Right hindlimb (tissue), 1 donor: ENCODE measurements around the gene TOMM7.
"Not testable (repeated sequence)": the region's sequence is repeated elsewhere in the genome, so short reads cannot be mapped to it uniquely, and the experiment has no call there.

Experiments
- DNase-seq: peaks from one replicate; pipeline ENCODE4 v3.0.0-alpha.2; 2018

TOMM7 gene

DNA sequence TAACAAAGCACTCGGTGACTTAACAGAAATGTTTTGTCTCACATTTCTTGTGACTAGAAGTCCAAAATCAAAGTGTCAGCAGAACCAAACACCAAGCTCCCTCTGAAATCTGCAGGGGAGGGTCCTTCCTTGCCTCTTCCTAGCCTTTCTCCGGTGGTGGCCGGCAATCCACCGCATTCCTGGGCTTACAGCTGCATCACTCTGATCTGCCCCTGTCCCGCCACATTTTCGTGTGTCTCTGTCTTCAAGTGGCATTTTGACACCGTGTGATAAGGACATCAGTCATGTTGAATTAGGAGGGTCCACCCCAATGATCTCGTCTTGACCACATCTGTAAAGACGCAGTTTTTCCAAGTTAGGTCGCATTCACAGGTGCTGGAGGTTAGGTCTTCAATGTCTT lies 30.5 kb upstream of the TOMM7 start:
- no peak for DNase-seq

DNA sequence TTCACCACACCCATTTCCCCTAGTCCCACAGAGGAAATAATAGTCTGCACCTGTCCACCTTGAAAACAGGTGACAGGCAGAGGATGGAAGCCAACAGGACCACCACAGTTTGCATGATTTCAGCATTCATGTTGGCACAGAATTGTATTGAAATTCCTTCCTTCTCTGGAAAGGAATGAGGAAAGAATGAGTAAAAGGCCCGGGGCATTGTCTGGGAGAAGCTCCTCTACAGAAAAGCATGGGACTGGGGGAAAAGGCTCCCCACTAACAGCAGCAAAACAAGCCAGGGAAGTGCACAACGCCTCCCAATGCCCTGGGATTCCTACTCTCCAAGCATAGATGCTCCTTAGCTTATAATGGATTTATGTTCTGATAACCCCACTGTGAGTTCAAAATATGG lies 28.5 kb upstream of the TOMM7 start:
- DNase-seq: no peak

DNA sequence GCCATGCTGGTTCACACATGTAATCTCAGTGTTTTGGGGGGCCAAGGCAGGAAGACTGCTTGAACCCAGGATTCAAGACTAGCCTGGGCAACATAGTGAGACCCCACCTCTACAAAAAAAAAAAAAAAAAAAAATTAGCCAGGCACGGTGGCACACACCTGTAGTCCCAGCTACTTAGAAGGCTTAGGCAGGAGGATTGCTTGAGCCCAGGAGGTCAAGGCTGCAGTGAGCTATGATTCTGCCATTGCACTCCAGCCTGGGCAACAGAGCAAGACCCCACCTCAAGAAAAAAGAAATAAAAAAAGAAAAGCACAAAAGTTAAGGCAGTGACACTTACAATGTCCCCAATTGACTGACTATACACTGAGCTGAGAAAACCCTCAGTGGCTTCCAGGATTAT lies 27.7 kb upstream of the TOMM7 start:
- DNase-seq: not testable (repeated sequence)

DNA sequence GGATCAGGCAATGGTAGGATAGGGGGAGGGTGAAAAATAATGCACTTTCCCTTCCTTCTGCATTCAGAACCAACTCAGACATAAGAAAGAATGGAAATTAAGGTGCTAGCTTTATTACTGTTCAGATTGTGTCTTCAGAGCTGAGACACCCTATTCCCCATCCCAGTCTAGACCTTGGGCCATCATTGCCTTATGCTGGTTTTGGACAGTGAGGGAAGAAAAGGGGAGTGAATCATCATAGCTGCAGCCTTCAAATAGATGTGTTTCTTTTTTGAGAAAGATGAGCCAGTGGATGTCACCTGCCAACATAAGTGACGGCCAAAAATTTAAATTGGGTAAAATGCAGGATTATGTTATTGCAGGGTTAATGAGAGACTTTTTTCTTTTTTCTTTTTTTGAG lies 27.0 kb upstream of the TOMM7 start:
- DNase-seq: no peak

DNA sequence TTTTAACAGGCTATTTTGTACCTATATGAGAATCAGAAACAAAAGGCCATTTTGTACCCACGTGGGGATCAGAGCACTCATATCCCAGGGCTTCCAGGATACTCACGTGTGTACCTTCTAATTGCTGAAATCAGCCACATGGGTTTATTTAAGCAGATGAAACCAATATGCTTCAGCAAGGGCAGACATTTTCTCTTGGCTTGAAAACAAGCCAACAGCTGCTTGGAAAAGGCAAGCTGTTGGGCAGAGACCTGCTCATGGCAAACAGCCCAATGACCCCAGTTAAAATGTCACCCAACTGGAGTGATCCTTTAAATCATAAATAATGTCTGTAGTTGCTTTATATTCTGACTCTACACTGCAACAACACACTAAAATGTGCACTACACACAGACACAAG lies 26.5 kb upstream of the TOMM7 start:
- no peak for DNase-seq

DNA sequence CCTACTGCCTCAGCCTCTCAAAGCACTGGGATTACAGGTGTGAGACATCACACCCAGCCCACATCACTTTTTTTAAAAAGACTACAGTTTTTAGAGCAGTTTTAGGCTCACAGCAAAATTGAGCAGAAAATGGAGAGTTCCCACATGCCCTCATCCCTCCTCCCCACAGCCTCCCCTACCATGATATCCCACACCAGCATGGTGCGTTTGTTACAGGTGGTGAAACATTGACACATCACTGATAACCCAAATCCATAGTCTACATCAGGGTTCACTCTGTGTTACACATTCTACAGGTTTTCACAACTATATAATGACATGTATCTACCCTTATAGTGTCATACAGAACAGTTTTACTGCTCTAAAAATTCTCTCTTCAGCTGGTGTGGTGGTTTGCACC lies 24.3 kb upstream of the TOMM7 start:
- no peak for DNase-seq

DNA sequence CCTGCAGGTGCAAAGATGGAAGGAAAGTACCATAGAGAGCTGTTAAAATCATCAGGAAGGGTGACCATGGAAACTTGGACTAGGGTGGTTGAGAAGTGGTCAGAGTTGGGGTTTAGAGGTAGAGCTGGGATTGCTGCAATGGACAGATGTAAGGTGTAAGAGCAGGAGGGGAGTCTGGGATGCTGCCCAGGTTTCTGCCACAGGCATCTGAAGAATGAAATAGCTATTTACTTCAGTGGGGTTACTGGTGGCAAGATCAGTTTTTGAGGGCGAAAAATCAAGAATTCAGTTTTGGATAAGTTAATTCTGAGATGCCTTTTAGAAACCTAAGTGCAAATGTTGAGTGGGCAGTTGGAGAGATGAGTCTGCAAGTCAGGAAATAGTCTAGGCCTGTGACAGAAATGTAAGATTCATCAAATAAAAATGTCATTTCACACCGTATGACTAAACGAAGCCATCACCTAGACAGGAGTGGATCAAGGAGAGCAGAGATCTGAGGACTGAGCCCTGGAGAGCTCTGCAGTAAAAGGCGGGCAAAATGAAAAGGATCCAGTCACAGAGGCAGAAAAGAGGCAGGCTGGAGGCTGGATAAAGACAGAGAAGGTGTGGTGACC lies 22.7 kb upstream of the TOMM7 start:
- no peak for DNase-seq

DNA sequence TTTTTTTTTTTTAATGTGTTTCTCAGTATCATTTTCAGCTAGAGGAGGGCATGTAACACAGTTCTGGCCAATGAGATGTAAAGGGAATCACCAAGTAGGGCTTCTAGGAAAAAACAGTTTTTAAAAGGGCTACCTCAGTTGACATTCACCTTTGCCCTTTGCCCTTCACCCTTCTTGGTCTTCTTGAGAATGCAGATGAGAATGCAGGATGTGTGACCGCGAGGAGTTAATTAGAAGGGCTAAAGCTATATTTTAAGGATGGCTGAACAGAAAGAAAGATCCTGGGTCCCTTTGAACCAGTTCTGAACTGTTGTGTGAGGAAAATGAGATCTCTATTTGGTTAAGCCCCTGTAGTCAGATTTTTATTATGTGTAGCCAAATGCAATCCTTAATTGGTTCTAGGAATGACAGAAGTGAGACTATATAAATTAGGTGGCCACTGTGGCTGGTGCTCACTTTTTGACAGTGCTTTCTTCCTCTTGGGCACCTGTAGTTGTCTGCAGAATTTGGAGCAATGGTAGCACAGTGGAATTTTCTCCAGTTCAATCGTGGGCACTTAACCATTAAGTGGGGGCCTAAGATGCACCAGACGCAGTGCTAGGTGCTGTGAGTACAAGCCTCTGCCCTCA lies 21.1 kb upstream of the TOMM7 start:
- no peak for DNase-seq

DNA sequence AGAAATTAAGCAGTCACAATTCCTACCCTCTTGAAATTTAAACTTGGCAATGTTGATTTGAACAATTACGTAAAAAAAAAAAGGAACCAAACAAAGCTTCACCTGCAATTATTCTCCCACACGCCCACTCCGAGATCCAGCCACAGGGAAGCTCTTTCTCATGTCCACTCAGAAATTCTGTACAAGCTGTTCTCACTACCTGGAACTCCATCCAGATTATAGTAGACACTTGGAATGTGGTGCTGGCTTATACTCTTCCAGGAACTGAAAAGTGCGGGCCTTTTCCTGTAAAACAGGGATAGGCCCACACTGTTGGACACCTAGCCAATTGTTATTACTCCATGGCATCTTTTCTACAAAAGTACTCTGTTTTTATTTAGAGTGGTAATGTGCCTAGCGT lies 20.3 kb upstream of the TOMM7 start:
- no peak for DNase-seq

DNA sequence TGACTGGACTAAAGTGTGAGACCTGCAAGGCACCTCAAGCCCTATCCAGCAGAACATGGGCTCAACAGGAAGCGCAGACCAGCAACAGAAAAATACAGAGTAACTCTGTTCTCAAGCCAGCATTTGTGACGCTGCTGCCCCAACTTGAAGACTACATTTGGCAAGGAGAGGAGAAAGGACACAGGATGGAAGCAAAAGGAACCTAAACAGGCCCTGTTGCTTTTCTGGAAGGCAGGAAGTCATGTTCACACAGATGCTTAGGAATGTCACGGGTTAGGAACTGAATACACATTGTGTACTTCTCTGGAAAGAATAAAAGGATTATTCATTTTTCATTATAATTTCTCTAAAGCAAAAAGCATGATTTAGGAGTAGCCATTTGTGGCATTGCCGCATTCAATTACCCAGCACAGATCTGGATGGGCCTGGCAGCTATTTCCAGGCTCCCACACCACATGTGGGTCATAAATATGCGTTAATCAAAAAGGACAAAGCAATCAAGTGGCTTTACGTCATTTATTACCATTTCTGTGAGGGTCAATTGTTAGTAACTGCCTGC lies 19.8 kb upstream of the TOMM7 start:
- DNase-seq: peak; percentile 58

DNA sequence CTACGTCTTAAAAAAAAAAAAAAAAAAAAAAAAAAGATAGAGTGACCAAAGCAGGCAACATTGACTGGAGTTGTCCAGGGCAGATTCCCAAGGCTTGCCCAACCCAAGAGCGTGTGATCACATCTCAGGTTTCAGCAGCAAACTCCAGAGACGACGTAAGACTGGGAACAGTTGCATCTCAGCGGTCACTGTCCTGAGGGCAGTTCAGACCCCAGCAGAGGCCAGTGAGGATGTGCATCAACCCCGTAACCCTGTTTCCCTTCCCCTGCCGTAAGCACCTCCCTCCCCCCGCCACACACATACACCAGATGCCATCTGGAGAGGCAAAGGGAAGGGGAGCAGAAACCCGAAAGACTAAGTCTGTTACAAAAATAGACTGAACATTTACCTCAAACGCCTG lies 19.3 kb upstream of the TOMM7 start:
- DNase-seq: no peak

DNA sequence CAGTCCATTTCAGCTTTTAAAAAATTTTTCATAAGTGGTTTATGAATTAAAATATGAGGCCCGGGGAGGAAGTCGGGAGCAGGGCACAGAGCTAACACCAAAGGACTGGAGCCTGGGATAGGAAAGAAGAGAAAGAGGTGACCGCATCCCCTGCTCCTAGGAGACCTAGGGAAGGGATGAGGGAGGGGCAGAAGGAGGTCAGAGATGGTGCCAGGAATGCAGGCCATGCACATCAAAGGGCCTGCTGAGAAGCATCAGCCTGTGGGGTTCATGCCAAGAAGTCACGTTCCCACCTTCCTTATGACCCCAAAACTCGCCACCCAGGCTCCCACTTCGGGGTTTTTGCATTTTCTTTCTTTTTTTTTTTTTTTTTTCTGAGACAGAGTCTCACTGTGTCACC lies 14.7 kb upstream of the TOMM7 start:
- DNase-seq: no peak

DNA sequence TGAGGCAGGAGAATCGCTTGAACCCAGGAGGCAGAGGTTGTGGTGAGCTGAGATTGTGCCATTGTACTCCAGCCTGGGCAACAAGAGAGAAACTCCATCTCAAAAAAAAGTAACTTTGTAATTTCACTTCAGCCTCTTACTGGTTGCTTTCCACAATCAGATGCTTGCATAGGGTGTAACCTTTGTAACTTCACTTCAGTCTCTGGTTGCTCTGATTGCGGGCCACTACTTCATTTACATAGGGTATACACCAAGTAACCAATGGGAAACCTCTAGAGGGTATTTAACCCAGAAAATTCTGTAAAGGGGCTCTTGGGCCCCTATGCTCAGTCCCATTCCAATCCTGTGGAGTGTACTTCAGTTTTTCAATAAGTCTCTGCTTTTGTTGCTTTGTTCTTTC lies 13.9 kb upstream of the TOMM7 start:
- DNase-seq: not testable (repeated sequence)

DNA sequence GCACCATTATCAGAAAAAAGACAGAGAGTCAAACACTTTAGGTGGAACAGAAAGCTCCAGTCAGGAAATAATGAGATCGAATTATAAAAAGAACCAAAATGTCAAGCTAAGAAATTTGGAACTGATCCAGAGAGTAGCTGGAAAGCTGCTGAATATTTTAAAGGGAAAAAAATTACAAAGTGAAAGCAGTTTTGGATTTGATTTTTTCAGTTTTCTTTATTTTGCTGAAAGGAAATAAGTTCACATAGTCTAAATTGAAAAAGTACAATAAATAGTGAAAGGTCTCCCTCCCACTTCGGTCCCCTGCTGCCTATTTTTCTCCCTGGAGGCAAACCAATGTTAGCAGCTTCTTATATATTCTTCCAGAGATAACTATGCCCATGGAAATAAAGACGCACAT lies 11.3 kb upstream of the TOMM7 start:
- no peak for DNase-seq

DNA sequence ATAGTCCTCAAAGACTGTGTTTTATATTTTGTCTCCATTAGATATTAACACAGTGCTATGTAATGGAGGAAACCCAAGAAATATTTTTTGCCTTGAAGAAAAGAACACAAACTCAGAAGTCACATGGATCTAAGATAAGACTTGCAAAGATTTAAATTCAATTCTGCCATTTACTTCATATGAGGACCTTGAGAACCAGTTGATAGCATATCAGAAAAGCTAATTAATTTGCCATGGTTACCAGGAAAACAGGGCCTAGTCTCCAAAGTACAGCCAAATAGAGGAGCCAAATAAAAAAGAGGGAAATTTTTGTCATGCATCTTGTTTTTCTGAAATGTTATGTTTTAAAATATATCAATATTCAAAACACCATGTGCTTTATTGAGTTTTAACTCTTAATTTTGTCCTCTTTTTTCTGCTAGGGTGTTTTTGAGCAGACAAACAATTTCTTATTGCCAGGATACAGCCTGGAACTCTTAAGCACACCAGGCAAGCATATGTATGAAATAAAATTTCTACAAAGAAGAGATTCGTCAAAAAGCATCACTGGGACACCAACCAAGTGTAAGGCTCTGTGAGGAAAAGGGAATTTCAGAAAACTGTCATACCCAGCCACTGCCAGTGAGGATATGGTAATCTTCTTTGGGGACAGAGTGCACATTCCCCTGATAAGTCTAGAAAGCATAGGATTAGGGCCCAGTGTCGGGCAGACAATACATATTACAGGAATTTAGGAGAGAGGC lies 10.6 kb upstream of the TOMM7 start:
- DNase-seq: no peak

DNA sequence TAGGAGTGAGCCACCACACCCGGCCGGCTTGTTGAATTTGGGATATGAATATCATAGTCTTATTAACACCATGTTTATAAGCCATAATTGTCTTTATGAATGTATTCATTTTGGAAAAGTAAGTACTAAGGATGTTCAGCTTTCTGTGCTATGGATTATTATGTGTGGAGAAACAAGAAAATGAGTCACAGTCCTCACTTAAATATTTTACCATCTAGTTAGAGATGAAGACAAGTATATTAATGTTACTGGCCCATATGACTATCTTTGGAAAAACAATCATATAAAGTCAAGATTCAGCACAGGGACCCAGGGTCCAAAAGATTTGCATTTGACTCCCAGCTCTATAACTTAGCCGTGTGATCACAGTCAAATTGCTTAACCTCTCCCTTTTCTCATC lies 9.8 kb upstream of the TOMM7 start:
- no peak for DNase-seq

DNA sequence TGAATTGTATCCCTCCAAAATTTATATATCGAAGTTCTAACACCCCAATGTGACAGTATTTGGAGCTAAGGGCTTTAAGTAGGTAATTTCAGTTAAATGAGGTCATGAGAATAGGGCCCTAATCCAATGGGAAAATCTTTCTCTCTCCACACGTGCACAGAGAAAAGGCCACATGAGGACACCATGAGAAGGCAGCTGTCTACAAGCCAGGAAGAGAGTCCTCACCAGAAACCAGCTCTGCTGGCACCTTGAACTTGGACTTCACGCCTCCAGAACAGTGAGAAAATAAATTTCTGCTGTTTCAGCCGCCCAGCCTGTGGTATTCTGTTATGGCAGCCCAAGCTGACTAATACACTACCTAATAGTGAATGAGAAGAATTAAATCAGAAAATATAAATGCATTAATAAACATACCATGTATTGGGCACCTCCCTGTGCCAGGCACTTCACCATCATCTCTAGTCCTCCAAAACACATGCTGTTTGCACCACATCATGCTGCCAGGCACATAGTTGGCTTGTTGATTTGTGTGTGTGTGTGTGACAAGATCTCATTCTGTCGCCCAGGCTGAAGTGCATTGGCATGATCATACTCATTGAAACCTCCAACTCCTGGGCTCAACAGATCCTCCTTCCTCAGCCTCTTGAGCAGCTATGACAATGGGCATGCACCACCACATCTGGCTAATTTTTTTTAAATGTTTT lies 9.1 kb upstream of the TOMM7 start:
- DNase-seq: no peak

DNA sequence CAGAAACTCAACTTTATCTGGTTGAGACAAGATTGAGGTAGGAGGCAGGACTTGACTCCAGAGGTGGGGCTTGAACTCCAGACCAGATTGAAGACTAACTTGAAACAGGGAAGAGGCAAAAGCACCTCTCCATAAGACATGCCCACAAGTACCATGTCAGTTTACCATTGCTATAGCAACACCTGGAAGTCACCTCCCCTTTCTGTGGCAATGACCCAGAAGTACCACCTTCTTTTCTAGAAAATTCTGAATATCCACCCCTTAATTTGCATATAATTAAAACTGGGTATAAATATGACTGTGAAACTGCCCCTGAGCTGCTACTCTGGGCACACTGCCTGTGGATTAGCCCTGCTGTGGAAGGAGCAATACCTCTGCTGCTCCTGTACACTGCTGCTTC lies 4.9 kb upstream of the TOMM7 start:
- DNase-seq: no peak

DNA sequence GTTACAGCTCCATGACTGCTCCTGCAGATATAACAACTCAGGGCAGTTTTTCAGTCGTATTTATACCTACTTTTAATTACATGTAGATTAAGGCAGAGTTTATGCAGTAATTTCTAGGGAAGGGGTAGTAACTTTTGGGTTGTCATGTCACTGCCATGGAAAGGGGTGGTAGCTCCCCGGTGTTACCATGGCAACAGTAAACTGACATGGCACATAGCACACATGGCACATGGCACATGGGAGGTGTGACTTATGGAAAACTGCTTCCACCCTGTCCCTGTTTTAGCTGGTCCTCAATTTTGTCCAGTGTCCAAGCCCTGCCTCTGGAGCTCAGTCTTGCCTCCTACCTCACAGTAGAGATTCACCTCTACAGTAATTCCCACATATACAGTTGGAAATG lies 3.9 kb upstream of the TOMM7 start:
- DNase-seq: no peak

DNA sequence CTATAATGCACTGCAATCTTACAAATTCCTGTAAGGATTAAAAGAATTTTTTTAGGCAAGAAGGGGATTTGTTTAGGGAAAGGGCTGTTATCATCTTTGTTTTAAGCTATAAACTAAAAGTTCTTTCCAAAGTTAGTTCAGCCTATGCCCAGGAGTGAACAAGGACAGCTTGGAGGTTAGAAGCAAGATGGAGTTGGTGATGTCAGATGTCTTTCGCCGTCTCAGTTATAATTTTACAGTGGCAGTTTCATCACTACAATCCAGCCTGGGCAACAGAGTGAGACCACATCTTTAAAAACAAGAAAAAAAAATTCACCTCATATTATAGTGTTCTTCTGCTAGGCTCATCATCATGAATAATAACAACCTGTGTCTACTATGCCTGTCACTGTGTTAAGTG lies 2.1 kb upstream of the TOMM7 start:
- DNase-seq: no peak

DNA sequence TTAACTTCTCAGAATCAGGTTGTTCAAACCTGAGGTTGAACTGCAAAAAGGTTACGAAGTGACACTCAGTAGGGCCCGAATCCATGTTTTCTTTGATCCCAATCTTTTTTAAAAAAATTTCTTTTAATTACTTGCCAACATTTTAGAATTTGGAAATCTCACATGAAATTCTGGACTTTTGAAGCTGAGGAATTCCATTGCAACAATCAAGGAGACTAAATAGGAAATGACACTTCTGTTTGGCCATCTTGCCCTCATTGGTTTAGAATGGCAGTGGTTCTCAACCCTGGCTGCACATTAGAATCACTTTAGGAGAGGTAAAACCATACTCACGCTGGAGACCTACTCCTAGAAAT lies 471 bp upstream of the TOMM7 start:
- DNase-seq: no peak

DNA sequence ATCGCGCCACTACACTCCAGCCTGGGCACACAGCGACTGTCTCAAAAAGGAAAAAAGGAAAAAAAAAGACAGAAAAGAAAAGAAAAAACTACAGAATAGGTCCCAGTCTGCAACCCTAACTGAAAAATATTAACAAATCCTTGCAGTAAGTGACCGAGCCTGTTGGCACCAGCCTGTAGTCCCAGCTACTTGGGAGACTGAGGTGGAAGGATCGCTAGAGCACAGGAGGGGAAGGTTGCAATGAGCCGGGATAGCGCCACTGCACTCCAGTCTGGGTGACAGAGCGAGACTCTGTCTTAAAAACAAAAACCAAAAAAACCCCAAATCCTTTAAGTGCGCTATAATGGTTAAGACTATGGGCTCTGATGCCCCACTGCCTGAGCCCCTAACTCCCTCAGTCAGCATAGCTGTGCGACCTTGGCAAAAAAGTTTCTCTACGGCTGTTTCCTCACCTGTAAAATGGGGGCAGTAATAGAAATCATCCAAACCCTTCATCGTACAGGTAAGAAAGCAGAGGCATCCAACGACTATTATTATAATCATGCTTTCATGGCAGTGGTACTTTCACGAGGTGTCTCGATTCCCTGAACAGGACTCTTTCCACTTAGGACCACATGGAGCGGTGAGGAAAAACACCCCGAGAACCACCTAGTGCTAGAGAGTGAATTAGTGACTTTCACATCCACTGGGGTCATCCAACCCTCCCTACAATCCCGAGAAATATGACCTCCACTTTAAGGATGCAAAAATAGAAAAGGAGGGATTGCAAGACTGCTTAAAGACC lies 755 bp downstream of the TOMM7 start:
- no peak for DNase-seq

DNA sequence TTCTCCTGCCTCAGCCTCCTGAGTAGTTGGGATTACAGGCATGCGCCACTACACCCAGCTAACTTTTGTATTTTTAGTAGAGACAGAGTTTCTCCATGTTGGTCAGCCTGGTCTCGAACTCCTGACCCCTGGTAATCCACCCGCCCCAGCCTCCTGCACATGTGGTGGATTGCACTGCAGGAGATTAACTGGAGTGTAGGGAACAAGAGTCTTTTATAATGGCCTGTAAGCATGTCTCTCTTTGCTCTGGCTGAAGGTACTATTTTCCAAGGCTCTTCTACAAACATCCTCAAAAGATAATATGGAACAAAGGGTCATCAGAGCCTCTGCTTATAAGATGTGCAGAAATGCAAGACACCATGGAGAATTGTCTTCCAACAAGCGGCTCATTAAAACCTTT lies 3.2 kb downstream of the TOMM7 start:
- DNase-seq: no peak
